Measurements from ENCODE around the gene LAPTM4A.
"Not testable (repeated sequence)": the region's sequence is repeated elsewhere in the genome, so short reads cannot be mapped to it uniquely, and the experiment has no call there.

Gene LAPTM4A

GRCh38 chr2:20080428-20080827, 29.0 kb upstream of the LAPTM4A start:
- H3K4me3 ChIP-seq (ENCODE audit: low read depth, low read length), result no peak overlapping the region
- no peak for TF ChIP-seq CTCF (IDR thresholded peaks at IDR 0.05; ENCODE audit: low read depth, low read length)
- TF ChIP-seq MAX (IDR thresholded peaks at IDR 0.05; ENCODE audit: low read depth, low read length), result no peak
- no peak for TF ChIP-seq MYC (IDR thresholded peaks at IDR 0.05; ENCODE audit: low read depth, low read length)
- no peak for TF ChIP-seq POLR2A (IDR thresholded peaks at IDR 0.05; ENCODE audit: extremely low read depth, insufficient read length)
- no peak for DNase-seq (ENCODE audit: low read depth)

DNA sequence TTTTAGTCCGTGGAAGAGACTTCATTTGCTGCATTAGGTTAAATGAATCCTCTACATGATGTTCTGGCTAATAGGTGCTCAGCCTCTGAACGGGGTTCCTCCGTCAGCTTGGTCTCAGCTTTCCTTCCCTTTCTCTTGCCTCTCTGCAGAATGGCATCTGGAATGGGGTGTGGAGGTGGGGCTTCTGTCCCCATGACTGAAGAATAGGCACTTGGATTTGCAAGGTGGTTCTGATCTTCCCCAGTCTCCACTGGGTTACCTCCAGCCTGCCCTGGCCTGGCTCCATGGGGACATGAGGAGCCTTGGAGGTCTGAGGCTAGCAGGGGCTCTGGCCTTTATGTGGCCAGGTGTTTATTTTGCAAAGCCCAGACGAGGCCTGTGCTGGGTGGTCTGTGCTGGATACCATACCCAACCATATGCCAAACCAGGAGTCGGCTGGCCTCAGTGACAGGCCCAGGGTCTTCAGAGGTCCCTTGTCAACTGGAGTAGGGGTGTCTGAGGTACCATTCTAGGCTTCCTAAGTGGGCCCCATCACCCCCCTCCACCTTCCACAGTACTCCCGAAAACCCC, 28.2 kb upstream of the LAPTM4A start:
- no peak overlapping the region for H3K4me3 ChIP-seq (ENCODE audit: low read depth, low read length)
- no peak for DNase-seq (ENCODE audit: low read depth)
- no peak for TF ChIP-seq CTCF (IDR thresholded peaks at IDR 0.05; ENCODE audit: low read depth, low read length)
- no peak for TF ChIP-seq MYC (IDR thresholded peaks at IDR 0.05; ENCODE audit: low read depth, low read length)
- TF ChIP-seq MAX (IDR thresholded peaks at IDR 0.05; ENCODE audit: low read depth, low read length), result no peak
- TF ChIP-seq POLR2A (IDR thresholded peaks at IDR 0.05; ENCODE audit: extremely low read depth, insufficient read length), result no peak

GRCh38 chr2:20077411-20077940, 26.0 kb upstream of the LAPTM4A start:
- peak; percentile 22 for DNase-seq (ENCODE audit: low read depth)
- H3K4me3 ChIP-seq (ENCODE audit: low read depth, low read length), result no peak overlapping the region
- TF ChIP-seq MYC (IDR thresholded peaks at IDR 0.05; ENCODE audit: low read depth, low read length) (no peak), POLR2A (IDR thresholded peaks at IDR 0.05; ENCODE audit: extremely low read depth, insufficient read length) (no peak)

- H3K4me3 ChIP-seq (ENCODE audit: low read depth, low read length), result no peak overlapping the region
- DNase-seq (ENCODE audit: low read depth), result no peak
Measured at GRCh38 chr2:20076757-20077156, 25.3 kb upstream of the LAPTM4A start.

GRCh38 chr2:20074901-20075300, 23.5 kb upstream of the LAPTM4A start:
- DNase-seq (ENCODE audit: low read depth), result no peak
- H3K4me3 ChIP-seq (ENCODE audit: low read depth, low read length), result no peak overlapping the region
- TF ChIP-seq MYC (IDR thresholded peaks at IDR 0.05; ENCODE audit: low read depth, low read length) (no peak), MAX (IDR thresholded peaks at IDR 0.05; ENCODE audit: low read depth, low read length) (no peak), CTCF (IDR thresholded peaks at IDR 0.05; ENCODE audit: low read depth, low read length) (no peak), POLR2A (IDR thresholded peaks at IDR 0.05; ENCODE audit: extremely low read depth, insufficient read length) (no peak)

More at GRCh38 chr2:20076757-20077156, 25.3 kb upstream of the LAPTM4A start:
- TF ChIP-seq CTCF (IDR thresholded peaks at IDR 0.05; ENCODE audit: low read depth, low read length) (no peak), MYC (IDR thresholded peaks at IDR 0.05; ENCODE audit: low read depth, low read length) (no peak), POLR2A (IDR thresholded peaks at IDR 0.05; ENCODE audit: extremely low read depth, insufficient read length) (no peak), MAX (IDR thresholded peaks at IDR 0.05; ENCODE audit: low read depth, low read length) (no peak)

DNA sequence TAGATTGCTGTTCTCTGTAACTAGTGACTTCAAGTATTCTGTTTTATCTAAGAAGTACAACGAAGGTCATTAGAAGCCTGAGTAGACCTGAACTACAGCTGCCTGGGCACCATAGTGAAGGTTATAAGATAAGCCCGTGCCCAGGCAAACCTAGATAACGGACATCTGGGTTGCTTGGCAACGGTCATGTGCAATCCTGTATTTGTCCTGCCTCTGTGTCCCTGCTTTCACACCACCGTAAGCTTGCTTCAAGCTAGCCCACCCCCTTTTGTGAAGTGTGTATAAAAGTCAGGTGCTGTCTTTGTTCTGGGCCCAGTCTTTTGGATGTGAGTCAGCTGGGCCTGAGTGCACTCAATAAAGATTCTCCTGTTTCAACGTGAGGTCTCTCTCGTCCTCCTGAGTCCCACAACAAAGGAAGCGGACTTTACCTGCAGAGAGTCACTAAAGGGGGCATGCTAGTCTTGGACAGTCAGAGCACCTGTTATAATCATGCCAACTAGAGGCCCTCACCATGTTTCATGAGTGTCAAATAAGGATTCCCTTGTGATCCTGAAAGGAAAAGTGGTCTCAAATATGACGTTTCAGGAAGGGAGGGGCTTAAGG, 22.7 kb upstream of the LAPTM4A start:
- not testable (repeated sequence) for DNase-seq (ENCODE audit: low read depth); H3K4me3 ChIP-seq (ENCODE audit: low read depth, low read length)

DNA sequence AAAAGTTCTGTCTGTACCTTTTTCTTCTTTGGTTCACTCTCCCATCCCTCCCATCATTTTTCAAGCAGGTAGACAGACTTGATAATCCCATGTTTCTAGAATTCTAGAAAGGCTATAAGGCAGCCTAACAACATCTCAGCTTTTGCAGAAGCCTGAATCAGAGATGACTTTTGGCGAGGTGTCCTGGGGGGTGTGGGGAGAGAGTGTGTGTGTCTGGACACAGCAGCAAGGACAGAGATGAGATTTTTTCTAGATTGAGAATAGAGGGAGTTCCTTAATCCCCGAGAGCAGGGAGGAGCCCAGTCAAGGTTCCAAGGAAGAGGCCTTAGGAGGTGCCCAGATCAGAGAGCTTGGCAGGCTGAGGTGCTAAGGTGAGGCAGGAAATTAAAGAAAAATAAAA, 22.0 kb upstream of the LAPTM4A start:
- no peak for TF ChIP-seq POLR2A (IDR thresholded peaks at IDR 0.05; ENCODE audit: extremely low read depth, insufficient read length)
- TF ChIP-seq MYC (IDR thresholded peaks at IDR 0.05; ENCODE audit: low read depth, low read length), result no peak
- no peak for TF ChIP-seq MAX (IDR thresholded peaks at IDR 0.05; ENCODE audit: low read depth, low read length)
- no peak for TF ChIP-seq CTCF (IDR thresholded peaks at IDR 0.05; ENCODE audit: low read depth, low read length)
- DNase-seq (ENCODE audit: low read depth), result no peak

More for the DNA sequence above, 22.0 kb upstream of the LAPTM4A start:
- H3K4me3 ChIP-seq (ENCODE audit: low read depth, low read length), result no peak overlapping the region

Data from NB4 (cell line).